Measurements from ENCODE around the gene ADRA2C. TPM values are rescaled to one million over a fixed set of nuclear protein-coding genes. Genes with fewer than 3 reads are reported as not detected.

Gene ADRA2C
- total RNA-seq, 1 experiment from 2014 or later, result 23.5 TPM

DNA sequence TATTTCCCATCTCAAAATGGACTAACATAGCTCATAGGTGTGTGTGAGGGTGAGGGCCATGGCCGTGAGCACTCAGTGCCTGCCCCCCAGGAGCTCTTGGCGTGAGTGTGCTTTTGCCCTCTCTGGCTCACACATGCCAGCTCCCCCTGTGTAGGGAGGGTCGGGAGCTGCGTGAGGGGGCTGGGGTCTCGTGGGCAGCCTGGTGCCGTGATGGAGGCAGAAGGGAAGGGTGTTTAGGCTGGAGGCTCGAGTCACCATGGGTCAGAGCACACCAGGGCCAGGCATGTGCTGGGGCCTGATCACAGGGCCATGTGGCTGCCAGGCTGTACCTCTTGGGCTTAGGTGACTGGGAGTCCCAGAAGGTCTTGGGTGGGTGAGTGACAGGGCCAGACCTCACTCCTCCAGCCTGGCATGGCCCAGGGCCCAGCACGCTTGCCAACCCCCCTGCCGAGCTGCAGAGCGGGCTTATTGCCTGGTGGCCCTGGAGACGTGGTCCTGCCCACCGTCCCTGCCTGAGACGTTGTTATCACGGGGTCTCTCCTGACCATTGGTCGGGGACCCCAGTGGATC lies 44.0 kb downstream of the ADRA2C start:
- H3K27ac ChIP-seq (ENCODE audit: low read length), result no peak overlapping the region
- ChIA-PET POLR2A (no interaction called here), CTCF (interaction anchor here (1.0 kb wide), 1 partner anchor 26 kb away, joined by 4 read pairs; no protein-coding TSS in a partner anchor)
- no peaks in the 10 kb centered on the region for H3K4me1 ChIP-seq (ENCODE audit: control insufficient read depth, insufficient read depth, low read length)
- BruUV-seq (replicated peaks), result no TSS peak
- TF ChIP-seq SIN3A (IDR thresholded peaks at IDR 0.05; ENCODE audit: borderline replicate concordance, insufficient read depth, low read depth, low read length) (no peak), POLR2AphosphoS5 (IDR thresholded peaks at IDR 0.05; ENCODE audit: low read depth, low read length) (no peak), TCF7L2 (IDR thresholded peaks at IDR 0.05; ENCODE audit: low read depth, low read length) (no peak), CTCF (IDR thresholded peaks at IDR 0.05) (no peak)
- TF ChIP-seq, protein P1, sequence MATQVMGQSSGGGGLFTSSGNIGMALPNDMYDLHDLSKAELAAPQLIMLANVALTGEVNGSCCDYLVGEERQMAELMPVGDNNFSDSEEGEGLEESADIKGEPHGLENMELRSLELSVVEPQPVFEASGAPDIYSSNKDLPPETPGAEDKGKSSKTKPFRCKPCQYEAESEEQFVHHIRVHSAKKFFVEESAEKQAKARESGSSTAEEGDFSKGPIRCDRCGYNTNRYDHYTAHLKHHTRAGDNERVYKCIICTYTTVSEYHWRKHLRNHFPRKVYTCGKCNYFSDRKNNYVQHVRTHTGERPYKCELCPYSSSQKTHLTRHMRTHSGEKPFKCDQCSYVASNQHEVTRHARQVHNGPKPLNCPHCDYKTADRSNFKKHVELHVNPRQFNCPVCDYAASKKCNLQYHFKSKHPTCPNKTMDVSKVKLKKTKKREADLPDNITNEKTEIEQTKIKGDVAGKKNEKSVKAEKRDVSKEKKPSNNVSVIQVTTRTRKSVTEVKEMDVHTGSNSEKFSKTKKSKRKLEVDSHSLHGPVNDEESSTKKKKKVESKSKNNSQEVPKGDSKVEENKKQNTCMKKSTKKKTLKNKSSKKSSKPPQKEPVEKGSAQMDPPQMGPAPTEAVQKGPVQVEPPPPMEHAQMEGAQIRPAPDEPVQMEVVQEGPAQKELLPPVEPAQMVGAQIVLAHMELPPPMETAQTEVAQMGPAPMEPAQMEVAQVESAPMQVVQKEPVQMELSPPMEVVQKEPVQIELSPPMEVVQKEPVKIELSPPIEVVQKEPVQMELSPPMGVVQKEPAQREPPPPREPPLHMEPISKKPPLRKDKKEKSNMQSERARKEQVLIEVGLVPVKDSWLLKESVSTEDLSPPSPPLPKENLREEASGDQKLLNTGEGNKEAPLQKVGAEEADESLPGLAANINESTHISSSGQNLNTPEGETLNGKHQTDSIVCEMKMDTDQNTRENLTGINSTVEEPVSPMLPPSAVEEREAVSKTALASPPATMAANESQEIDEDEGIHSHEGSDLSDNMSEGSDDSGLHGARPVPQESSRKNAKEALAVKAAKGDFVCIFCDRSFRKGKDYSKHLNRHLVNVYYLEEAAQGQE (IDR thresholded peaks at IDR 0.05; ENCODE audit: insufficient read depth in 1 of 2, low read depth in 2 of 2, low read length in 1 of 2), result no peak
- no peaks in the 10 kb centered on the region for H3K27me3 ChIP-seq (ENCODE audit: control insufficient read depth, insufficient read depth, low read length)
- intact Hi-C loops (cut with micrococcal nuclease; ENCODE audit: unreplicated experiment) (no loop called here), in situ Hi-C loops (cut with HindIII; ENCODE audit: low pct_unique_long_range_greater_than_20kb, low sequenced_read_pairs) (no loop called here)
- ATAC-seq (no peak), DNase-seq (ENCODE audit: low read depth, low spot score) (no peak)
- no peak overlapping the region for H3K4me3 ChIP-seq (ENCODE audit: low read depth in 2 of 2, low read length in 2 of 2)
- no peaks in the 10 kb centered on the region for H3K36me3 ChIP-seq (ENCODE audit: control insufficient read depth, insufficient read depth, low read length)
- no peaks in the 10 kb centered on the region for H3K9me3 ChIP-seq (ENCODE audit: control insufficient read depth, insufficient read depth, low read depth, low read length)

DNA sequence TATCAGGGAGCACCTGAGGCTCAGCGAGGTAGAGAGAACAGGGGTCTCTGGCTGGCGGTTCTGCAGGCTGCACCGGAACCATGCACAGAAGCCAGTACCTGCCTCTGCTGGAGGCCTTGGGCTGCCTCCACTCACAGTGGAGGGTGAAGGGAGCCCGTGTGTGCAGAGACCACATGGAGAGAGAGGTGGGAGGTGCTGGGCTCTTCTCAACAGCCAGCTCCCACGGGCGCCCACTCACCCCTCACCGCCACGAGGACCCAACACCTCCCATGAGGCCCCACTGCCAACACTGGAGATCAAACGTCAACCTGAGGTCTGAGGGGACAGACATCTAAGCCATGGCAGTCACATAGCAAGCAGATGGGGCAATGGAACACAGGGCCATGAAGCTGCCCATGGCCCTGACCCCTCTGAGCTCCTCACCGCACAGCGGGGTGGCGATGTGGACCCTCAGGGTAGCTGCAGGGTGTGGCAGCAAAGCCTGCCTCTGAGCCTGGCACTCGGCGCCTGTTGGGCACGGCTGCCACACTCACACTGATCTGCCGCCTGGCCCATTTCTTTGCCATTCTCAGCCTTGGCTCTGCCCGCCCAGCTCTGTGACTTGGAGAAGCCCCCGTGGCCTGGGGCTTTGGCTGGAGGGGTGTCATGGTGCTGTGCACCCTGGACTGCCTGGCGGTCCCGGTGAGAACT lies 44.8 kb downstream of the ADRA2C start:
- no peaks in the 10 kb centered on the region for H3K9me3 ChIP-seq (ENCODE audit: control insufficient read depth, insufficient read depth, low read depth, low read length)
- in situ Hi-C loops (cut with HindIII; ENCODE audit: low pct_unique_long_range_greater_than_20kb, low sequenced_read_pairs), result no loop called here
- H3K27ac ChIP-seq (ENCODE audit: low read length), result no peak overlapping the region
- H3K27me3 ChIP-seq (ENCODE audit: control insufficient read depth, insufficient read depth, low read length), result no peaks in the 10 kb centered on the region
- POLR2A ChIA-PET, result no interaction called here
- H3K4me3 ChIP-seq (ENCODE audit: low read depth in 2 of 2, low read length in 2 of 2), result no peak overlapping the region
- no peaks in the 10 kb centered on the region for H3K4me1 ChIP-seq (ENCODE audit: control insufficient read depth, insufficient read depth, low read length)
- CTCF ChIA-PET, result no interaction called here
- no TSS peak for BruUV-seq (replicated peaks)
- ATAC-seq (no peak), DNase-seq (ENCODE audit: low read depth, low spot score) (no peak)
- TF ChIP-seq POLR2AphosphoS5 (IDR thresholded peaks at IDR 0.05; ENCODE audit: low read depth, low read length) (no peak), CTCF (IDR thresholded peaks at IDR 0.05) (no peak), SIN3A (IDR thresholded peaks at IDR 0.05; ENCODE audit: borderline replicate concordance, insufficient read depth, low read depth, low read length) (no peak), TCF7L2 (IDR thresholded peaks at IDR 0.05; ENCODE audit: low read depth, low read length) (no peak)
- TF ChIP-seq, protein P1 (IDR thresholded peaks at IDR 0.05; ENCODE audit: insufficient read depth in 1 of 2, low read depth in 2 of 2, low read length in 1 of 2), result no peak
- intact Hi-C loops (cut with micrococcal nuclease; ENCODE audit: unreplicated experiment), result no loop called here
- no peaks in the 10 kb centered on the region for H3K36me3 ChIP-seq (ENCODE audit: control insufficient read depth, insufficient read depth, low read length)

Measured in Panc1 (cell line).